HG03280 (cell line): ENCODE data around the gene FYB1.
"Not testable (repeated sequence)": the region's sequence is repeated elsewhere in the genome, so short reads cannot be mapped to it uniquely, and the experiment has no call there.

ENCODE experiments used
- ATAC-seq: cut with Tn5 transposase; IDR thresholded peaks from one replicate; pipeline ENCODE4 v1.9.1; 2021; ENCODE audit warnings: mild to moderate bottlenecking, moderate library complexity; ENCODE audit not compliant: unreplicated experiment

The FYB1 gene

DNA sequence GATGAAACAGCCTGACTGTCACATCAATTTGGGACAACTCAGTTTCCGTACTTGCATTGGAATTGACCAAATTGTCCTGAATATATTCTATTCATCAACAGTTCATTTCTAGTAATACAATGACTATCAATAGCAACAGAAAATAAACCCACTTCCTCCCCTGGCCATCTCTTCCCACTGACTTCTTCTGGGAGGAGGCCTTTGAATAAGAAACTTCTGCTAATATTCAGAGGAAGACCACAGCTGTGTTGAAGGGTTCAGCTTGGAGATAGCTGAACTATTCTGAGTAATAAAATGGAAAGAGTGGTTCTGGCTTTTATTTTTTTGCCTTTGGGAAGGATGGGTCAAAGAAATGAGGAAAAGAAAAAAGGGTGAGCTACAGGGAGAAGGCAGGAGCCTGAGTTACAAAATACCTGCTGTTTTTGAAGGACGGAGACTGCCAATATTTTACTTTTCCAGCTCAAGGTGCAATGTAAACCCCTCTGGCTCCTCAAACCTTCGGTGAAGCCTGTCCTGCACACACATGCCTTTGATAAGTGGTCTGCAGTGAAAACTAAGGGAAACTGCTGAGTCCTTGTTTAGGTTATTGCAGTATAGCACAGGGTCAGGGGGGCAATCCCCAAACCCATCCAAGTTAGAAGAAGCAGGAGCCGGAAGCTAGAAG lies 29.9 kb downstream of the FYB1 start:
- ATAC-seq, result no peak

DNA sequence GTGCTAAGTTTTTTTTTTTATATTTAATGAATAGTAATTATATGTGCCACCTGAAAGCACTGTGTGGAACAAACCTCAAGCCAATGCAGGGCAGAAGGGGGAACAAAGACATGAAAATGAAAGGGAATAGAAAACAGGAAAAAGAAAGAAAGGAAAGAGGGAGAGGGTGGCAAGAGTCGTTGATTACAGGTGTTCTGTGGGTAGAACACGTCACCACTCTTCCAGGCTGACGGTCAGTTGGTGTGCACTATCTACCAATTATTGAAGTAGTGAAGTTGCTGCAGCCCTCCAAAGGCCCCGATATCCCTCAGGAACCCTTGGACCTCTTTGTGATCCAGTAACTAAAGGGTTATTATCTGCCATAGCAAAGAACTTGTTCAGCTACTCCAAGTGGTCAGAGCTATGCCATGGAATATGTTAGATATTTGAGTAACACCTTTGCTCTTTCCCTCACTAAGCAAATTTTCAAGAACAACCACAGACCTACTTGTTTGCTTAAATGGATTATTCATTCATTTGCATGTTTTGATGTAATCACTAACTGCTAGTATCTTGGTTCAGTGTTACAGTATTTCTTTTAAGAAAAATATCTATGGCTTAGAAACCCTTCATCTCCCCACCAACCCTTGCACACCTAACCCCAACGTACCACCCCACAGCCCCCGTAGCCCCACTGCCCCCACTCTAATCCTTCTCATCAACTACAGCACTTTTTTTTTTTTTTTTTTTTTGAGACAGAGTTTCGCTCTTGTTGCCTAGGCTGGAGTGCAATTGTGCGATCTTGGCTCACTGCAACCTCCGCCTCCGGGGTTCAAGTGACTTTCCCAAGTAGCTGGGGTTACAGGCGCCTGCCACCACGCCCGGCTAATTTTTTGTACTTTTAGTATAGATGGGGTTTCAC lies 31.3 kb downstream of the FYB1 start:
- ATAC-seq, result no peak

DNA sequence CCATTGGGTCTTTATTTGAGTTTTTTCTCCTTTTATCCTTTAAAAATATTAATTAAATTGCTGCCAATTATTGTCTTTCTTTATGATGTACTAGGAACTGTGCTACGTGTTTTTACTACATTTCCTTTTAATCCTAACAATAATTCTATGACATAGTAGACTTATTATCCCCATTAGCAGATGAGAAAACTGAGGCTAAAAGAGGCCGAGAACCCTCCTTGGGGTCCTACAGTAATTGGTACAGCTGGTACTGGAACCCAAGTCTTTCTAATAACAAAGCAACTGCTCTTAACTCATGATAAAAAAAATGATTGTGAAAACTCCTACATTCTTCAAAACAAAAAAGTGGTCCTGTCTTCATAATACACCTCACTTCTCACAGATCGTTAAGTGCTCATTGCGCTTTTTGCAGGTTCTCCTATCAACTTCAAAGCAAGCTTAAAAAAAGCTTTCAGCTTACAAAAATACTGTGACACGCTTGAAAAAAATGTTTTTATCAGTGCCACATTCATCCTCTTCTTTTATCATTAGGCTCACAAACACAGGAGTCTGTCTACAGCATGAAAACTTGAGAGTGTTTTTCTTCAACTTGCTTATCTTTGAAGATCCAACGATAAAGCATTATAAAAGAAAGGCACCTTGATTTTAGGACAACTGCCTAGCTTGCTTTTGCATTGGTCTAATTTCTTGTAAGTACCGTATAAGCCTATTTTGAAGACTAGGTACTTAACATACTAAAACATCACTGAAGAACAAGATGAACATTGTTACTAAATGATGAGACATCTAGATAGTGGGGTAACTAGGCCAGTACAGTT lies 32.4 kb downstream of the FYB1 start:
- ATAC-seq, result no peak

GRCh38 chr5:39186289-39186688 lies 33.1 kb downstream of the FYB1 start:
- no peak for ATAC-seq

DNA sequence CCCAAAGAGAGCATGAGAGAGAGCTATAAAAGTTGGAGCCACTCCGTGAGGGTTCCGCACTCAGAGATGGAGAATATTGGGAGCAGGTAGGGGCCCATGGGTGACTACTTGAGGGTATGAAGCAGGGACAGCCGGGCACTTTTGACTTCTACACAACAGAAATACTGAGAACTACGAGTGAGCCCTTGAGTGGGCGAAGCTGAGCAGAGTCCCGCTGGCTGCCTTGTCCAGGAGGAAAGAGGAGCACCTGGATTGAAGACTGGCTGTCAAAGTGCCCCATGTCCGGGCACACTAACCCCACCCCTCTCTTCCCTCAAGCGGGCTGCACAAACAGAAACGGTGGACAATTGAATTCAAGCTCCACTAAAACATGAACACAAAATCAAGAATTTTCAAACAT lies 33.6 kb downstream of the FYB1 start:
- no peak for ATAC-seq

DNA sequence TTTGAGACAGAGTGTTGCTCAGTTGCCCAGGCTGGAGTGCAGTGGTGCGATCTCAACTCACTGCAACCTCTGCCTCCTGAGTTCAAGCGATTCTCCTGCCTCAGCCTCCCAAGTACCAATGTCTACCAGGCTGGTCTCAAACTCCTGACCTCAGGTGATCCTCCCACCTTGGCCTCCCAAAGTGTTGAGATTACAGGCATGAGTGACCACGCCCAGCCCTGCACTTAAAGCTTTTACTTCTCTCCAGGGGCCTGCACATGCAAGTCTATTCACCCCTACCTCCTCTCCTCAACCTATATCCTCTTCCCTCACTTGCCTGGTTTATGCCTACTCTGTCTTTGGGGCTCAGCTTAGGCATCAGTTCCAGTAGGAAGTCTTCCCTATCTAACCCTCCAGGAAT lies 39.8 kb downstream of the FYB1 start:
- not testable (repeated sequence) for ATAC-seq

GRCh38 chr5:39178861-39179260 lies 40.5 kb downstream of the FYB1 start:
- no peak for ATAC-seq

- ATAC-seq, result no peak
Observed at GRCh38 chr5:39178171-39178570, 41.2 kb downstream of the FYB1 start.

DNA sequence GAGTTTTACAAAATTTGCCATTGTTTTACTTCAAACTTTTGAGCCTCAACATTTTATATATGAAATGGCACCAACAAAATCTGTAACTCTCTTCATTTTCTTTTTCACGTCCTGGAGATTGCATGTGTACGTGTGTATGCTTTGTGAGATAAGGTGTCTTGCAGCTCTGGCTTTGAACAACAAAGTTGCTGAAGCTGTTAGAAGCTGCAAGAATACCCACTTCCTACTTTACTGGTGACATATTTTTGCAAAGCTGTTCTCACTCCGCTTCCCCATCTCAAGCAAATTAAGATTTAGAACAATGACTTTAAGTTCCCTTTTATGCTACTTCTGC lies 41.8 kb downstream of the FYB1 start:
- peak; percentile 56 for ATAC-seq

DNA sequence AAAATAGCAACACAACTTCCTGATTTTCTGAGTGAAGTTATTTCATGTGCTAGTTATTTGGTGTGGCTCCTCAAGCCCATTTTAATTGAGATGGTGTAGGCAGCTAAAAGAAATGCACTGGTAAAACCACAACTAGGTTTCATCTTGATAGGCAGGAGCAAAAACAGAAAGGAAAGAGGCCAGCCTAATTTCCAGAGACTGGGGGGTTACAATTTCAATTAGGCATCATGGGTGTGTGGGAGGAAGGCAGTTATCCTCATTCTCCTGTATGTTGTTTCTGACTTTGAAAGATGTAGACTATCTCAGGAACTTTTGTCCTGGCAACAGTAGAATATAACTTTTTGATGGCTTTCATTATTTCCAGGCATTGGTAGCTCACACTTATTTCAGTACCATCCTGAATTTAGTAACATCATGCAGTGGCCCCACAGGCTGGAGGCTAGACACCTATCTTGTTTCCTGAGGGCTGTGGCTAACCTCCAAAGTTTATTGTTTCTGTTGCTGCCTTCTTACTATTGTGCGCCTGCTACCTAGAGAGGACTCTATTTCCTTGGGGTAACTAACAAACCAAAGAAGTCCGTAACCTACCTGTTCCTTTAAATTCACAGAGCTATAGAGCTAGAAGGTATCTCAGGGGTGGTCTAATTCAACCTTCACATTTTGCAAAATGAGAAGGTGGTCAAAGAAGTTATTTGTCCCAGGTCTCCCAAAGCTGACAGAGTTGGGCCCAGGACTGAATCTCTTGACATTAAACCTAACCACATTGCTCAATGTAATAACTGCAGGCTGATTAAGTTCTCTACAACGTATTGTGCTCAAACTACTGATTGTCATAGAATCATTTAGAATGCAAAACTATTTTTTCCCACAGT lies 42.4 kb downstream of the FYB1 start:
- no peak for ATAC-seq

DNA sequence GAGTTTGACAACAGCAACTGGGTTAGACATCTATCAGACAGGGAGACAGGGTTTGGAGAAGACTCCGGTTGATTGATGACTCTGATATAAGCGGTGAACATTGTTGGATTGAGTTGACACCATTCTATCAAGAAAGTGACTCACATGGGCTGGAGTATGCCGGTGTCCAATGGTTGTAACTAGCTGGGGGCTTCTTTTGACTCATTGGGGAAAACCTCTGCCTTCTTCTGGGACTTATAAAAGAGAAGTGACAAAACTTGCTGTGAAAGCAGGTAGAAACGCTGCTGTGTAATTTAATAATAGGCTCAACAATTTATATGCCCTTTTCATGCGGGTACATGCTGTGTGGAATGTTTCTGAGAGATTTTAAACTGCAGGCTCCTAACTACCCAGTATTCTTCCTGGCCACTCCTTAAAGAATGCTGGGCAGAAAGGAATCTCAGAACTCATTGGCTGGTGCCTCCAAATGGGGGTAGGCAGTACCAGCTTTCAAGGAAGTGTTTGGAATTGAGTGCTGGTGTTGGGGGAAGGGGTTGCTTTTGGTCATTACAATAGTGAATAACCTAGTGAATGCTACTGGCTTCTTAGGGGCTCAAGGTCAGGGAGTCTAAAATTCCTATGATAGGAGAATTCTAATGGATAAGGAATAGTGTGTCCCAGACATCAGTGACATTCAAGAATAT lies 43.9 kb downstream of the FYB1 start:
- ATAC-seq, result no peak

DNA sequence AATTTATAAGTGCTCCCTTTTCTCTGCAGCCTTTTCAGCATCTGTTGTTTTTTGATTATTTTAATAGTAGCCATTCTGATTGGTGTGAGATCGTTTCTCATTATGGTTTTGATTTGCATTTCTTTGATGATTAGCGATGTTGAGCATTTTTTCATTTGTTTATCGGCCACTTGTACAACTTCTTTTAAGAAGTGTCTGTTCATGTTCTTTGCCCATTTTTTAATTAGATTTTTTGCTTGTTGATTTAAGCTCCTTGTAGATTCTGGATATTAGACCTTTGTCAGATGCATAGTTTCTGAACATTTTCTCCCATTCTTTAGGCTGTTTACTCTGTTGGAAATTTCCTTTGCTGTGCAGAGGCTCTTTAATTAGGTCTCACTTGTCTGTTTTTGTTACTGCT lies 46.3 kb downstream of the FYB1 start:
- no peak for ATAC-seq

DNA sequence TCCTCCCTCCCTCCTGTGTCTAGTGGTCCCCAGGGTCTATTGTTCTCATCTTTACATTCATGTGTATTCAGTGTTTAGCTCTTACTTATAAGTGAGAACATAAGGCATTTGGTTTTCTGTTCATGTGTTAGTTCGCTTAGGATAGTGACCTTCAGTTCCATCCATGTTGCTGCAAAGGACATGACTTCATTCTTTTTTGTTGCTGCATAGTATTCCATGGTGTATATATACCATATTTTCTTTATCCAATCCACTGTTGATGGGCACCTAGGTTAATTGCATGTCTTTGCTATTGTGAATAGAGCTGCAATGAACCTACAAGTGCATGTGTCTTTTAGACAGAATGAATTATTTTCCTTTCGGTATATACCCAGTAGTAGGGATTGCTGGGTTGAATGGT lies 46.8 kb downstream of the FYB1 start:
- no peak for ATAC-seq

DNA sequence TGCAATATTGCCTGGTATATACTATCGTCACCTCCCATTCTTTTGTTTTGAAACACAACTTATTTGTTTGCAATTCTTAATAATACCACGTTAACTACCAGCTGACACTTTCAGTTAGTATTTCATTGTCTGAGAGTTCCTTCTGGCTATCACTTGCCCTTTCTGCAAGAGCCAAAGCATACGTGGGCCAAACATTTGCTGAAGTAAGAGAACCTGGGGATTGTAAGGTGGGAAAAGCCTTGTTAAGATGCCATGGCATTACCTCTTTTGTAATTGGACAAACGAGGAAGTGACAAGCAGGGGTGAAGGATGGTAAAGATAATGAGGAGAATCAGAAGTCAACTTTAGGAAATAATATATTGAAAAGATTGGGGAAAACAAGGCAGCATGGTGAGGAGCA lies 47.7 kb downstream of the FYB1 start:
- no peak for ATAC-seq

DNA sequence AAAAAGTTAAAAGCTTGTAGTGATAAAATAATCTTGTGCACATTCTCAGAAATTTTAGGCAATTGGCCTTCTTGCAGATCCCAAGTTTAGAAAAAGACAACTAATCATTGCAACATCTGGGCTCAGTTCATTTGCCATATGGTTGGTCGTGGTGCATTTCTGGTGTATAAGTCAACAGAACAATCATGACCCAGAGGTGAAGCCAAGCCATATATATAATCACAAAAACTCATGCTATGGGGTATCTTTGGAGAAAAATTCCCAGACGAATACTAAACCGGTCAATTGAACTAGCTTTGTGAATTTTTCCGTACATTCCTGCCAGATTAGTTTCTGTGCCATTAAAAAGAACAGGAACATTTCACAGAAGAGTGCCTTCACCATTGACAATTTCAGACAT lies 50.3 kb downstream of the FYB1 start:
- no peak for ATAC-seq

- no peak for ATAC-seq
Observed at GRCh38 chr5:39167972-39168342, 51.4 kb downstream of the FYB1 start.

DNA sequence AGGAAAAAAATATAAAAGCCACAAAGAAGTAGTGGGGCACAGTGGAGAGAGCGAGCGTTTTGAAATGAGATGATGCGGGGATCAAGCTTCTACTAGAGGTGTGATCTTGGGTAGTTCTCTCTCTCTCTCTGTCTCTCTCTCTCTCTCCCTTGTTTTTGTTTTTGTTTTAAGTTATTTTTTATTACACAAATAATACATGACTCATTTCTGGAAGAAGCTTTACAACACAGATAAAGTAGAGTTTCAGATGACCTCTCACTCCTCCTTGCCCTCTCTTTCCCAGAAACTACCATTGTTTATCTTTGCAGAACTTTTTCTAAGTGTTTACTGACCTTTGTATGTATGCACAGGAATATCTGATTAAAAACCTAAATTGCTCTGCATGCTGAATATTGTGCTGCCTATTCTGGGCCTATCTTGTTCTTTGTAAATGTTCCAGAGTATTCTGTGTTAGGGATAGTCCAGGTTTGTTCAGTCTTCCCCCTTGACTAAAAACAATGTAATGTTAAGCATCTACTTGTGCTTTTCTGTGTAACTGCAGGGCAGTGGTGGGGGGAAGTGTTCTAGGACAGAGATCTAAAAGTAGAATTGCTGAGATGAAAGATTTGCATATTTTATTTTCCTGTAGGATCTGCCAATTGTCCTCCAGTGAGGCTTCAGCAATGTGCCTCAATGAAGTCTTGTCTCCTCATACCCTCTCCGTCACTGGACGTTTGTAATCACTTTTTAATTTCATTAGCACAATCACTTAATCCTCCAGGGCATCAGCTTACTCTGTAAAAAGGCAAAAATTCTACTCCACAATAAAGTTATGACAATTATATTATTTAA lies 52.0 kb downstream of the FYB1 start:
- ATAC-seq, result no peak

- ATAC-seq, result no peak
Observed at GRCh38 chr5:39164529-39165402, 54.6 kb downstream of the FYB1 start.
